Measurements from ENCODE around the gene RMND1. TPM values are rescaled to one million over a fixed set of nuclear protein-coding genes. Genes with fewer than 3 reads are reported as not detected.

The RMND1 gene
- total RNA-seq, 1 experiment from 2014 or later = 27.0 TPM

GRCh38 chr6:151499551-151499950 is 47.6 kb upstream of the RMND1 start:
- Histone ChIP-seq H3K4me2 (ENCODE audit: insufficient read depth, insufficient read length, low read length) (no peak overlapping the region), H3T11ph (ENCODE audit: low read length) (no peak overlapping the region), H4K5ac (ENCODE audit: insufficient read length, low read depth, low read length) (no peak overlapping the region), H2AFZ (ENCODE audit: low read length) (no peak overlapping the region), H3K27ac (ENCODE audit: insufficient read length, low read depth, low read length) (no peak overlapping the region), H2BK12ac (ENCODE audit: insufficient read length, low read depth, low read length) (no peak overlapping the region), H3K79me2 (ENCODE audit: insufficient read depth, low read length) (no peaks in the 10 kb centered on the region), H2BK15ac (ENCODE audit: low read depth, low read length) (no peak overlapping the region), H3K14ac (ENCODE audit: insufficient read depth, low read length) (no peak overlapping the region), H3K18ac (ENCODE audit: insufficient read length, low read depth, low read length) (no peak overlapping the region), H3K4ac (ENCODE audit: low read depth, low read length) (no peak overlapping the region), H4K8ac (replicated peaks; ENCODE audit: insufficient read length, low read depth, low read length) (no peak overlapping the region), H3K23ac (ENCODE audit: insufficient read length, low read depth, low read length) (no peak overlapping the region), H3K79me1 (ENCODE audit: insufficient read depth, low read depth, low read length, poor library complexity, severe bottlenecking) (no peaks in the 10 kb centered on the region), H3K9ac (ENCODE audit: extremely low read depth, insufficient read length, low read length) (no peak overlapping the region), H2BK5ac (ENCODE audit: insufficient read length, low read length) (no peak overlapping the region), H4K20me1 (ENCODE audit: control insufficient read depth, insufficient read depth, insufficient read length) (no peaks in the 10 kb centered on the region), H3K4me1 (ENCODE audit: insufficient read depth, low read length) (no peaks in the 10 kb centered on the region), H3K23me2 (ENCODE audit: insufficient read length, low read depth, low read length, poor library complexity, severe bottlenecking) (peaks cover 2% of the 10 kb centered on the region), H2AK5ac (ENCODE audit: insufficient read length, low read length) (no peak overlapping the region), H3K9me3 (ENCODE audit: control insufficient read depth, low read depth, low read length) (no peaks in the 10 kb centered on the region), H3K56ac (ENCODE audit: insufficient read length, low read depth, low read length) (no peak overlapping the region), H2BK120ac (ENCODE audit: low read depth, low read length, poor library complexity, severe bottlenecking) (no peak overlapping the region), H2BK20ac (ENCODE audit: low read depth, low read length, poor library complexity, severe bottlenecking) (no peak overlapping the region), H4K91ac (ENCODE audit: insufficient read length, low read depth, low read length) (no peak overlapping the region), H3K27me3 (ENCODE audit: insufficient read depth, low read length) (peaks cover 4% of the 10 kb centered on the region; the same call in 1 of the 2 replicates)
- Mint-ChIP-seq H3K4me1 (peaks cover 7 to 15% of the 10 kb centered on the region in 2 experiments), H3K9me3 (no peaks in the 10 kb centered on the region), H3K36me3 (ENCODE audit: insufficient read depth in 1 of 3, low read depth in 3 of 3) (no peaks in the 10 kb centered on the region), H3K4me3 (no peak overlapping the region), H3K27me3 (ENCODE audit: low read depth) (peaks cover 24% of the 10 kb centered on the region), H3K27ac (no peak overlapping the region)
- WGBS (ENCODE audit: extremely low coverage, insufficient read length, low lambda C conversion rate) = no CpG with 5 or more reads among the region's 5 CpGs
- no peak for TF ChIP-seq CTCF (conservative IDR thresholded peaks at IDR 0.05)
- no peak for DNase-seq

Data from H9 (cell line).